H1 (cell line): ENCODE data around the gene HMGXB3. TPM values are rescaled to one million over a fixed set of nuclear protein-coding genes. Genes with fewer than 3 reads are reported as not detected.

Experiments used
- CTCF ChIA-PET: fragments of 300-600 bp; sonication (Branson Sonifier 250); formaldehyde crosslinking; loops from one replicate; lab custom pipeline; 2021; ENCODE audit not compliant: partially characterized antibody; lab: Charles Lee
- POLR2A ChIA-PET: fragments of 300-600 bp; sonication (Branson Sonifier 250); formaldehyde crosslinking; loops from one replicate; lab custom pipeline; 2021; ENCODE audit warnings: inconsistent platforms; ENCODE audit not compliant: partially characterized antibody; lab: Charles Lee
- DNase-seq, 2 experiments: peaks; one replicate each; pipeline versions ENCODE4 v3.0.0 to v3.0.0-alpha.2; 2010 to 2022; ENCODE audit warnings: low spot score in 2 of 2, low read depth in 1 of 2, mixed read lengths in 1 of 2
- FAIRE-seq: peaks from 2 replicates; lab custom pipeline; 2011; peaks lifted over from hg19 to GRCh38; lab: Jason Lieb, UNC
- H2AFZ ChIP-seq: 2 replicates; pipeline ENCODE4 v1.8.1; 2012; ENCODE audit warnings: low read length, inconsistent platforms
- H2AK5ac ChIP-seq: 2 replicates; pipeline ENCODE4 v1.6.1; 2013; ENCODE audit warnings: low read depth, low read length
- H2BK120ac ChIP-seq: replicated peaks from 2 replicates; pipeline ENCODE3; 2013; ENCODE audit warnings: low read depth, low read length, inconsistent platforms
- H2BK12ac ChIP-seq: 2 replicates; pipeline ENCODE4 v1.6.1; 2013; ENCODE audit warnings: low read depth, low read length
- H2BK15ac ChIP-seq: 2 replicates; pipeline ENCODE4 v1.6.1; 2013; ENCODE audit warnings: low read length
- H2BK20ac ChIP-seq: 2 replicates; pipeline ENCODE4 v1.6.1; 2013; ENCODE audit warnings: low read length
- H2BK5ac ChIP-seq: 2 replicates; pipeline ENCODE4 v1.6.1; 2013; ENCODE audit warnings: low read depth, low read length
- H3K14ac ChIP-seq: 2 replicates; pipeline ENCODE4 v1.6.1; 2013; ENCODE audit warnings: inconsistent platforms; ENCODE audit not compliant: insufficient read length
- H3K18ac ChIP-seq: 2 replicates; pipeline ENCODE4 v1.6.1; 2013; ENCODE audit warnings: low read length; ENCODE audit errors: extremely low read depth
- H3K23ac ChIP-seq: 2 replicates; pipeline ENCODE4 v1.6.1; 2013; ENCODE audit warnings: inconsistent platforms; ENCODE audit not compliant: insufficient read length
- H3K23me2 ChIP-seq: 2 replicates; pipeline ENCODE4 v1.6.1; 2013; ENCODE audit warnings: low read depth, low read length
- H3K27ac ChIP-seq: 2 replicates; pipeline ENCODE4 v1.6.1; 2011; ENCODE audit warnings: low read depth, low read length, inconsistent platforms
- H3K27me3 ChIP-seq, 4 experiments: replicated peaks in 1 of 4; 1 replicate in 1 of 4; 2 replicates in 3 of 4; pipeline versions ENCODE4 v1.6.1 to v1.8.1; 2011 to 2013; ENCODE audit warnings: low read length in 3 of 4, mild to moderate bottlenecking in 3 of 4, inconsistent platforms in 2 of 4, mixed read lengths in 2 of 4, moderate library complexity in 1 of 4; ENCODE audit not compliant: control insufficient read depth in 3 of 4, insufficient read depth in 3 of 4; ENCODE audit errors: extremely low read depth in 1 of 4
- H3K36me3 ChIP-seq, 4 experiments: 2 replicates each; pipeline versions ENCODE4 v1.6.1 to v1.8.1; 2011 to 2013; ENCODE audit warnings: mild to moderate bottlenecking in 4 of 4, low read length in 3 of 4, moderate library complexity in 2 of 4, control low read depth in 1 of 4, inconsistent platforms in 1 of 4; ENCODE audit not compliant: insufficient read depth in 4 of 4, control insufficient read depth in 2 of 4
- H3K4ac ChIP-seq: replicated peaks from 2 replicates; pipeline ENCODE3; 2013; ENCODE audit warnings: low read length, low read depth, mixed read lengths, inconsistent platforms; ENCODE audit not compliant: insufficient read length
- H3K4me1 ChIP-seq, 4 experiments: replicated peaks in 1 of 4; 1 replicate in 1 of 4; 2 replicates in 3 of 4; pipeline versions ENCODE4 v1.6.1 to v1.8.1; 2011 to 2013; ENCODE audit warnings: low read length in 3 of 4, inconsistent platforms in 2 of 4, mixed read lengths in 1 of 4; ENCODE audit not compliant: insufficient read depth in 4 of 4, control insufficient read depth in 3 of 4
- H3K4me2 ChIP-seq, 2 experiments: 2 replicates each; pipeline versions ENCODE4 v1.6.1 to v1.8.1; 2011 to 2013; ENCODE audit warnings: low read depth in 2 of 2, low read length in 2 of 2, control low read depth in 1 of 2, inconsistent platforms in 1 of 2, mild to moderate bottlenecking in 1 of 2; ENCODE audit not compliant: insufficient read depth in 1 of 2
- H3K4me3 ChIP-seq, 4 experiments: fragments of 200-600, 300-600 bp in 1 of 4; sonication (generic), shearing (Covaris generic), sonication (Bioruptor Twin) in 1 of 4; 2 replicates each; pipeline versions ENCODE4 v1.5.1 to v1.8.1; 2011 to 2016; ENCODE audit warnings: low read length in 4 of 4, low read depth in 3 of 4, control low read depth in 2 of 4, inconsistent platforms in 2 of 4, mild to moderate bottlenecking in 2 of 4, mixed read lengths in 1 of 4, moderate library complexity in 1 of 4; ENCODE audit not compliant: insufficient read depth in 2 of 4; ENCODE audit errors: extremely low read depth in 1 of 4
- H3K56ac ChIP-seq: replicated peaks from 2 replicates; pipeline ENCODE3; 2013; ENCODE audit warnings: low read depth, mild to moderate bottlenecking, mixed read lengths, low read length, inconsistent platforms; ENCODE audit not compliant: insufficient read length
- H3K79me1 ChIP-seq: 2 replicates; pipeline ENCODE4 v1.6.1; 2013; ENCODE audit warnings: low read depth, low read length, control low read depth
- H3K79me2 ChIP-seq, 2 experiments: 2 replicates each; pipeline versions ENCODE4 v1.6.1 to v1.8.1; 2012 to 2013; ENCODE audit warnings: low read length in 2 of 2, mild to moderate bottlenecking in 2 of 2, inconsistent platforms in 1 of 2; ENCODE audit not compliant: insufficient read depth in 2 of 2, control insufficient read depth in 1 of 2
- H3K9ac ChIP-seq, 4 experiments: replicated peaks in 1 of 4; 1 replicate in 1 of 4; 2 replicates in 3 of 4; pipeline versions ENCODE4 v1.6.1 to v1.8.1; 2011 to 2013; ENCODE audit warnings: low read depth in 3 of 4, low read length in 3 of 4, control low read depth in 2 of 4, mild to moderate bottlenecking in 2 of 4, moderate library complexity in 2 of 4, inconsistent platforms in 1 of 4; ENCODE audit errors: extremely low read depth in 1 of 4
- H3K9me3 ChIP-seq, 2 experiments: 2 replicates each; pipeline versions ENCODE4 v1.6.1 to v1.8.1; 2012 to 2013; ENCODE audit warnings: mild to moderate bottlenecking in 2 of 2, moderate library complexity in 2 of 2, control low read depth in 1 of 2, inconsistent platforms in 1 of 2, low read depth in 1 of 2, low read length in 1 of 2, mixed read lengths in 1 of 2; ENCODE audit not compliant: insufficient read depth in 2 of 2
- H4K20me1 ChIP-seq, 2 experiments: replicated peaks in 1 of 2; 2 replicates each; pipeline versions ENCODE3 to v1.8.1; 2011 to 2013; ENCODE audit warnings: inconsistent platforms in 2 of 2, low read length in 2 of 2, mild to moderate bottlenecking in 1 of 2; ENCODE audit not compliant: insufficient read depth in 2 of 2, control insufficient read depth in 1 of 2
- H4K5ac ChIP-seq: 2 replicates; pipeline ENCODE4 v1.6.1; 2013; ENCODE audit warnings: low read length, low read depth, mixed read lengths, inconsistent platforms; ENCODE audit not compliant: insufficient read length
- H4K8ac ChIP-seq: 2 replicates; pipeline ENCODE4 v1.8.0; 2013; ENCODE audit warnings: mild to moderate bottlenecking, moderate library complexity, low read length, inconsistent platforms; ENCODE audit not compliant: insufficient read depth; ENCODE audit errors: extremely low read depth
- H4K91ac ChIP-seq: replicated peaks from 2 replicates; pipeline ENCODE3; 2013; ENCODE audit warnings: low read length, mixed read lengths, inconsistent platforms; ENCODE audit not compliant: insufficient read length
- ATF3 ChIP-seq: IDR thresholded peaks from 2 replicates; pipeline ENCODE4 v1.6.1; 2011; ENCODE audit warnings: low read depth, mild to moderate bottlenecking, low read length; ENCODE audit not compliant: insufficient read depth
- GTF2F1 ChIP-seq: IDR thresholded peaks from 2 replicates; pipeline ENCODE4 v1.6.1; 2012; ENCODE audit warnings: low read depth, low read length, improper control_type of control experiment, borderline replicate concordance
- MAFK ChIP-seq: IDR thresholded peaks from 2 replicates; pipeline ENCODE4 v1.6.1; 2012; ENCODE audit warnings: low read depth, mild to moderate bottlenecking, improper control_type of control experiment, low read length
- SRF ChIP-seq: IDR thresholded peaks from 2 replicates; pipeline ENCODE4 v1.6.1; 2011; ENCODE audit warnings: mild to moderate bottlenecking, low read depth, low read length, moderate library complexity
- TAF7 ChIP-seq: optimal IDR thresholded peaks from 2 replicates; pipeline ENCODE3; 2011; ENCODE audit warnings: low read depth, mild to moderate bottlenecking, inconsistent platforms, low read length, moderate library complexity, borderline replicate concordance
- TCF12 ChIP-seq: IDR thresholded peaks from 2 replicates; pipeline ENCODE4 v1.6.1; 2011; ENCODE audit warnings: low read depth, mild to moderate bottlenecking, low read length
- ZNF274 ChIP-seq: IDR thresholded peaks from 2 replicates; pipeline ENCODE4 v1.7.0; 2012; ENCODE audit warnings: low read length, borderline replicate concordance; ENCODE audit errors: extremely low read depth
- polyA plus RNA-seq, 7 experiments: library from polyadenylated mRNA; depleted of rRNA in 3 of 7; stranded (reverse) in 5 of 7; unstranded in 2 of 7; fragments of >200 nt in 5 of 7; fragments of 200-250 nt in 2 of 7; gene quantifications; 1 replicate in 5 of 7; 2 replicates in 1 of 7; 4 replicates in 1 of 7; pipeline versions ENCODE4 v1.2.1 to v1.2.3, GENCODE V29; 2011 to 2013; ENCODE audit warnings: missing spikeins in 2 of 7, mixed read lengths in 2 of 7
- total RNA-seq: library from RNA; stranded (reverse); fragmentation: NEBNext Ultra II Directional; extraction: Animal tissue kit (Norgen Biotek cat#: 25700); gene quantifications from 2 replicates; pipeline ENCODE4 v1.2.1, GENCODE V29; 2021

HMGXB3 gene
- total and polyA plus RNA-seq, 2 of the 8 experiments (the other 6 are each of a cell fraction or from before 2014, with no cell fraction given), result 26.8 to 28.0 TPM

GRCh38 chr5:149982505-149982904, 18.0 kb upstream of the HMGXB3 start:
- H3K4me1 ChIP-seq, result no peaks in the 10 kb centered on the region
- H3K9me3 ChIP-seq, result no peaks in the 10 kb centered on the region
- H3K4me3 ChIP-seq, result no peak overlapping the region
- H4K5ac ChIP-seq, result no peak overlapping the region
- no peak overlapping the region for H2BK15ac ChIP-seq
- H3K23ac ChIP-seq, result no peak overlapping the region
- H3K27ac ChIP-seq, result no peak overlapping the region
- H2BK5ac ChIP-seq, result no peak overlapping the region
- H2BK12ac ChIP-seq, result no peak overlapping the region
- no peak overlapping the region for H2AK5ac ChIP-seq
- ChIA-PET CTCF (interaction anchor here (1.3 to 5.5 kb wide), 5 partner anchors 9 to 149 kb away, joined by 3 to 26 read pairs (median 7); no protein-coding TSS in a partner anchor), POLR2A (interaction anchor here (1.9 kb wide), 1 partner anchor 17 kb away, joined by 8 read pairs; the partner anchor contains the start of genes HMGXB3 and TIGD6)
- H3K23me2 ChIP-seq, result no peaks in the 10 kb centered on the region
- no peak overlapping the region for H3K18ac ChIP-seq
- no peak overlapping the region for H3K14ac ChIP-seq
- no peaks in the 10 kb centered on the region for H4K20me1 ChIP-seq
- H4K91ac ChIP-seq, result no peak overlapping the region
- H3K56ac ChIP-seq, result no peak overlapping the region
- no peaks in the 10 kb centered on the region; the same call in 1 of the 2 replicates for H3K79me1 ChIP-seq
- H2AFZ ChIP-seq, result no peak overlapping the region
- H3K9ac ChIP-seq, result no peak overlapping the region
- no peak overlapping the region for H2BK120ac ChIP-seq
- DNase-seq (no peak), FAIRE-seq (no peak)
- H3K4me2 ChIP-seq, result no peak overlapping the region
- H3K4ac ChIP-seq, result no peak overlapping the region
- TF ChIP-seq ZNF274, result no peak
- TF ChIP-seq GTF2F1, result no peak
- no peak for TF ChIP-seq MAFK
- TF ChIP-seq ATF3, result no peak
- TF ChIP-seq SRF, result no peak
- no peak for TF ChIP-seq TAF7
- TF ChIP-seq TCF12, result no peak
- peaks cover 0 to 3% (median 2%) of the 10 kb centered on the region in 4 experiments; a peak in 3 of 8 replicates for H3K36me3 ChIP-seq
- H3K79me2 ChIP-seq, result no peaks in the 10 kb centered on the region
- H4K8ac ChIP-seq, result no peak overlapping the region
- H3K27me3 ChIP-seq, result no peaks in the 10 kb centered on the region
- no peak overlapping the region for H2BK20ac ChIP-seq
